ENCODE measurements around the gene B3GALT6.

Gene B3GALT6

DNA sequence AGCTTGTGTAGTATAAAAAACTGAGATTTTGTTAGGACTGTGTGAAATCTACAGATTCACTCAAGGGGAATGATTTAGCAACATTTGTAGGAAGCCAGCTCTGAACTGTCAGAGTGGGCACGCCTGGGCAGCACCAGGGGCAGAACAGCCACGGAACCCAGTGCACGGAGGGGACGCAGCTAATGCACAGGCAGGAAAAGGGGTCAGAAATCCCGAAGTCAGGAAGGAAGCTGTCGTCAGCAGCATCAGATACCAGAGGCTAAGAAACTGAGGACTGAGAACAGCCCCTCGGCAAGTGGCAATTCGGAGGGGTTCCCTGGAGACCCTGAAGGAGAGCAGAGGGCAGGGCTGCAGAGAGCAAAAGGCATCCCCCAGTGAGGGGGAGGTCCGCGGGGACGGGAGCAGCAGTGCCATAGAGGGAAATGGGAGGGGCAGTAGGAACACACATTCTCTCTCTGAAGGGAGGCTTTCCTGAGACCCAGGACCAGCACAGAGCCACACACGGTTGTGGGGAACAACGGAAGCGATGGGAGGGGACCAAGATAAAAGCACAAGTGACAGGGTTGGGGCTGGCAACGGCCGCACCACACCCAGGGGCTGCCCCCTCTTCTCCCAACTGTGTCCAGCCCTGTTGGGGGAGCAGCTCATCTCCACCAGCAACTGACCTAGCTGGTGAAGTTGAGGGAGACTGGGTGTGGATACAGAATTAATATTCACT lies 29.0 kb downstream of the B3GALT6 start:
- DNase-seq (ENCODE audit: low read depth in 4 of 4, low spot score in 1 of 4), result no peak

DNA sequence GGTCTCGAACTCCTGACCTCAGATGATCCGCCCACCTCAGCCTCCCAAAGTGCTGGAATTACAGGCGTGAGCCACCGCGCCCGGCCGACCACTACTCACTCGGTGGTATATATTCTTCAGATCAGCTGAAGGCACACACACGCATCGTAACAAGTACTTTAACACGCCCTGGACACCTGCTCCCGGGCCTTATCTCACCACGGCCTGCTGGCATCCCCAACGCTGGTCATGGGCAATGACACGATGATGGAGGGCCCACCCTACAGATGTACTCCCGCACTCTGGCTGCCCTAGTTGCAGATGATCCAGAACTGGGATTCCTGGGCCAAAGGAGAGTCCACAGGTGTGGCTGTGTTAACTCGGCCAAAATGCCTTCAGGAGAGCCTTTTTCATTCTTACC lies 30.0 kb downstream of the B3GALT6 start:
- no peak for DNase-seq (ENCODE audit: low read depth in 4 of 4, low spot score in 1 of 4)

DNA sequence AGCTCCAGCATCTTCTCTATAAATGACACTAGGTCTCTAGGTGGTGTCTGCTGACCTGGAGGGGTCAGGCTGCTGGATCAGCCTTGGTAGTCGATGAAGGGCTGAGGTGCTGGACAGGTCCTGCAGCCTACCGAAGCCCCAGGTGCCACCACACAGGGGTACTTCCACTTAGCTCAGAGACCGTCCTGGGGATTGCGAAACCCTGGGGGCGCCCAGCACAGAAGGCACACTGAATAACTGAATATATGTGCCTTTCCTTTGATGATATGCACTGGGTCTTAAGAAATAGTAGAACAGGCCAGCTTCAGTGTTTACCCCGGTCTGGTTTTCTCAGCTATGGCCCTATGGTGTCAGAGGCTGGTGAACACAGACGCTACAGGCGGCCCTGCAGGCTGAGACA lies 30.7 kb downstream of the B3GALT6 start:
- DNase-seq (ENCODE audit: low read depth in 4 of 4, low spot score in 1 of 4), result no peak

DNA sequence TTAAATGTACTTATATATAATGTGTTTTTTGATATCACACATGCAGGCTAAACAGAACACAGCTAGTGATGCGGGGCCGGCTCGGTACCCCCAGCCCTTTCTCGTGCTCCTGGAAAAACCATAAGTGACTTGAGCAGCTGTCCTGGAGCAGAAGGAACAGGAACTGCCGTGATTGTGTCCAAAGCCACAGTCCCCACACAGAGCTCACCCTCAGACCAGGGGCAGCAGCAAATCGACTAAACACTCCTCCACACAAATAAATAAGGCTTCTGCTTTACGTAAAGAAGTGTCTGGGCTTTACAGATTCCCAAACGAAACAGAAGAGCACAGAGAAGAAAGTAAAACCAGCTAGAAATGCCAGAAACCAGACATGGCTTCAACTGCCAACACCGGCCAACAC lies 32.0 kb downstream of the B3GALT6 start:
- DNase-seq (ENCODE audit: low read depth in 4 of 4, low spot score in 1 of 4), result no peak

DNA sequence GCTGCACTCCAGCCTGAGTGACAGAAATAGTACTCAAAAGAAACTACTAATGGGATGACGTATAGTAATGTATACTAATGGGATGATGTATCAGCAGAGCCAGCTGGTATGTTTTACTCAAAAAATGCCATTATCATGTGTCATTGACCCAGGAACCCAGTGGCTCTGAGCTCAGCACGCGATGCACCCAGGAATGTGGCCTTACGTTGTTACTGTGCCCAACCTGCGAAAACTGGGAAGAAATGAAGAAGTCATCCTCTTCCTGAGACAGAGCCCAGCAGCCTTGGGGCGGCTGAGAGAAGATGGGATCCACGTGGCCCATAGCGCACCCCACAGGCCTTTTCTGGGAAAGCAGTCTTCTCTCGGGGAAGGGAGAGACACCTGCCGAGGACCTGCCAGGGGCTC lies 32.8 kb downstream of the B3GALT6 start:
- no peak for DNase-seq (ENCODE audit: low read depth in 4 of 4, low spot score in 1 of 4)

DNA sequence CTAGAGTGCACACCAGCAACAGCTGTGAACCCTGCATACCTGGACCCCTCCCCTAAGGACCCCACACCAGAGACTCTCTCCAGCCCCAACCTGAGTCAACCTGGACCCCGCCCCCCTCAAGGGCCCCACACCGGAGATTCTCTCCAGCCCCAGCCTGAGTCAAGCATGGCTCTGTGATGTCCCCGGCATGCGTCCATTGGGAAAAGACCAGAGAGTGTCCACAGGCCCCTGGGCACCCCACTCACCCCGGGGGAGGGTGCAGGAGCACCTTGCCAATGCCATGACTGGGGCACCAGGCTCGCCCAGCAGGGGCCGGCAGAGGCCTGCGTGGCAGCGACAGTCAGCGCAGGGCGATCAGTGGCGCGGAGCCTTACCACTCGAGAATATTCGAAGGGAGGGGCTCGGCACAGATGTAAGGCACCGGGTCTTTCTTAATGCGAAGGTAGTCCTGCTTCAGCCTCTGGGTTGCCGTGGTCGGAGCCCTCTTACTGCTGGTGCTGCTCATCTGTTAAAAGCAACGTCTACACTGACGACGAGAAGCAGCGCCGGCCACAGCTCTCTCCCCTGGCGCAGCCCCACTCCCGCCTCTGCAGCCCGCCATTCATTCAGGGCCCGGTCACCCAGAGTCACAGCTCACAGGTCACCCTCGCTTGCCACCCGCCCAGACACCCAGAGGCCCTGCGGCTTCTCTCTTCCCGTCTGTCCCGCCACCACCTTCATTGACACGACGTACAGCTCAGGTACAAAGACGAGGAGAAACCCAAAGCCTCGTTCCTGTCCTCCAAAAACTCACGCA lies 35.6 kb downstream of the B3GALT6 start:
- no peak for DNase-seq (ENCODE audit: low read depth in 4 of 4, low spot score in 1 of 4)

DNA sequence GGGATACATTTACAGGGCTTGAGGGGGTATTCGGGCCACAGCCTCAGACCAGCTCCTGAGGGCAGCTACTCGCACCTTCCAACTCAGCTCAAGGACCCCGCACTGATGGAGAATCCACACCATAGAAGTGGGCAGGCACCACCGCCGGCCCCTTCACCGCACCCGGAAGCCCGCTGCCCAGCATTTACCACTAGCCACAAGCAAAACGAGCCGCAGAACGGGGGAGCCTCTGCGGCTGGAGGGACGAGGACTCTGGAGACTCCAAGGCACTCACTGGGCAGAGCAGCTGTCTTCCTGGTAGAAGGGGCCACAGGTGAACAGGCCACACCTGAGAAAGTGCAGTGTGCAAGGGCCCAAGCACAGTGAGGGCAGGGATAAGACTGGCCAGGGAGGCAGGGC lies 36.2 kb downstream of the B3GALT6 start:
- no peak for DNase-seq (ENCODE audit: low read depth in 4 of 4, low spot score in 1 of 4)

DNA sequence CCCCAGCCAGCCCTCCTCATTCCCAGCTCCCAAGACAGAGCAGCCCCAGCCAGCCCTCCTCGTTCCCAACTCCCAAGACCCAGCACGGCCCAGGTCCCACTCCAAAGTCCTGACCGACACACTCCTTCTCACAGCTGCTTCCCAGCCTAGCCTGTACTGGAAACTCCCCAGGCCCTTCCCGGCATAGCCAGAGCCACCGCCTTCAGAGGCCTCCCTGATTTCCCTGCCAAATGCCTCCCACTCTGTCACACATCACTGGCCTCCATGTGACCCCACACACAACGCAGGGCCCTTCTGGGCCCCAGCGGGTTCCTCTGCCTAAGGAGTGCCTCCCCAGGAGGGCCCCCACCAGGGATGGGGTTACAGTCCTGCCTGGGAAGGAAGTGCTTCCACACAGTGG lies 38.8 kb downstream of the B3GALT6 start:
- DNase-seq (ENCODE audit: low read depth in 4 of 4, low spot score in 1 of 4), result no peak

DNA sequence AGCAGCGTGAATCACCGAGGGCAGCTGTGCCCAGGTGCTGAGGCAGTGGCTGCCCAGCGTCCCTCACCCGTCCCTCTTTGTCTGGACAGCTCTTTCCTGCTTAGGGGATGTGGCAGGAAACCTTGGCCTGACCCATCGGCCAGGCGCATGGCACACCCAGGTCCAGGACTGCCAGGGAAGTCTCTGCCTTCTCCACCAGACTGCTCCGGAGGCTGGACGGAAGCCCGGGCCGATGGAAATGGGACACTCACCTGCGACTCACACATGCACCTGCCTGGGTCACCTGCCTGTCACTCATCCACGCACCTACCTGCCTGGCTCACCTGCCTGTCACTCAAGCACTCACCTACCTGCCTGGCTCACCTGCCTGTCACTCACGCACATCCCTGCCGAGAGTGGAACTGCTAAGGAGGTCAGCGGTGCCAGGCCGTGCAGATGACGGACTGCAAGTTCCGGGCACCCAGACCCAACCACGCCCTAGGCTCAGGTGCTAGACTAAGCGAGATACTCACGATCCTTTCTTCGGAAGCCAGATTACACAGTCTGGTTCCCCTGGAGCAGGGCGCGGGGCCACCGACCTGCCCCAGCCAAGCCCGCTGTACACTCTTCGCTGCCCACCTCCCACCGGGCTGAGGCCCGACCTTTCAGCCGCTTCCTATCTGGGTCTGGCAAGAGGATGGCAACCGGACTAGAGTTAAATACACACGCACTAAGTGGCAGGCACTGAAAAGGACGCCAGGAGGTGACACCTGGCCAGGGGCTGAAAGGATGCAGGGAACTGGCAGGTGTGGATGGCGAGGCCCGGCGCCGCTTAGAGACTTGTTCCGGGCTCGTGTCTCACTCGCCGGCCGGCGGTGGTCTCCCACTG lies 40.5 kb downstream of the B3GALT6 start:
- no peak for DNase-seq (ENCODE audit: low read depth in 4 of 4, low spot score in 1 of 4)

DNA sequence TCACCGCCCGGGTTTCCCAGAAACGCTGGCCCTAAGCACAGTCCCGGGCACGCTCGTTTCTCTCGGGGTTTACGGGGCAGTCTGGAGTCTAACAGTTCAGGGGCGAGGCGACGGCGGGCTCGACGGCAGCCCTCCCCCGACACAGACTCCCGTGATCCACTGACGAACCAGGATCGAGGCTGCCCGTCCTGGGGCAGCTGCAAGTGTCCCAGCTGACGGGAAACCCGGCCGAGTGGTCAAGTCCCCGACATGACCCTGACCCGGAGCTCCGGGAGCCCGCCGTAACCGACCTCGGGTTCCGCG lies 41.1 kb downstream of the B3GALT6 start:
- DNase-seq (ENCODE audit: low read depth in 4 of 4, low spot score in 1 of 4), result no peak

DNA sequence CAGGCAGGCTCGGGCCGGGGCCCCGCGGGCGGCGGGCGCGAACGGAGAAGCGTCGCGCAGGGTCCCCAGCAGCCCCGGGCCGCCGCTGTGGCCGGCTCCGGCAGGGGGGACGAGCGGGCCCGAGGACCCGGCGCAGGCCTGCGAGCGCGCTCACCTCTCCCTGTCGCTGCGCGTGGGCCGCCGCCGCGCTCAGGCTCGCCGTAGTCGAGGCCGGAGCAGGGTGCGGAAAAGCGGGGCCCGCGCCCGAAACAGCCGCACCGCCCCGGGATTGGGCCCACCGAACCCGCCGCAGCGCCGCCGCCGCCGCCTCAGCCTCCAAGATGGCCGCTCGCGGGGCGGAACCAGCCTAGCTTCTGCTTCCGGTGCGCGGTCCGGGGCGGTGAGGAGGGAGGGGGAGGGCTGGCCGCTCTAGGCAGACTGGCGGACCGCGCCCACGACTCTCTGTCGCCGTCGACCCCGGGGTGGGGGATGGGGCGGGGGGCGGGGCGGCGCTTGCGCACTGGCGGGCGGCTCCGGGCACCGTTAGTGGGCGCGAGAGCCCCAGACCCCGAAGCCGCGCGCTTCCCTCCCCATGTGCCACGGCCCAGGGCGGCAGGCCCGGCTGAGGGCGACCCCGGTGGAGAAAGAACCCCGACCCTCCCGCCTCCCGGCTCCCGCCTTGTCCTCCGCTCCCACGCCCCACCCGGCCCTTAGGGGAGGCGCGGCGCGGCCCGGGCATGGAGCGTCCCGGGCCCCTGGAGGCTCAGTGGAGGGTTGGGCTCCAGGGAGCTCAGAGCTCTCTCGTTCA lies 41.7 kb downstream of the B3GALT6 start, which contains the start of gene UBE2J2:
UBE2J2 (minus strand) TSS at position 343 of the 787 bp plus-strand sequence. CDS start 5,862 bp downstream, outside the sequence.
- DNase-seq (ENCODE audit: low read depth in 4 of 4, low spot score in 1 of 4), result peak; percentile 86 to 94 (median 90)

DNA sequence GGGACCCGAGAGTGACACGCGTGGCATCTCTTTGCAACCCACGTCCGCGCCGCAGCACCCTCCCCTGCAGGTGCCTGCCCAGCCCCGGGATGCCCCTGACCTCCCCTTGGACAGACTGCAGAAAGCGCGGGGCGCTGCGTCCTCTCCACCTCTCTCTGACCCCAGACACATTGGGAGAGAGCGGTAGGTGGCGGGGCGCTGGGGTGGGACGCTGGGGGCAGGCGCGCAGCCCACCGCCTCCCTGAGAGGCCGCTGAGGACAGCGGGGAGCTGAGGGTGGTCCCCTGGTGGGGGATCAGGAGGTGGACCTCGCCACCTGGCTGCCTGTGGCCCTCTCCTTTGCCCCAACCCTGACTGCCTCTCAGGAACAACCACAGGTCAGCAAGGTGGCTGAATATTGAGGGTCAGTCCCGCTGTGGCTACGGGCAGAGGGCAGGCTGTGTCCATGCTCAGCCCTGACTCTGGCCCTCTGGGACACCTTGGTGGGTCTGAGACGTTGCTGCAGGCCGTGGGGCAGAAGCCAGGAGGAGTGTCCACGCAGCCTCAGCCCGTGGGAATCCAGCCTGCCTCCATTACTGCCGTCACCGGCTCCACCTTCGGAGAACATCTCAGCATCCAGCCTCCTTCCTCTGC lies 42.4 kb downstream of the B3GALT6 start:
- DNase-seq (ENCODE audit: low read depth in 4 of 4, low spot score in 1 of 4), result no peak

DNA sequence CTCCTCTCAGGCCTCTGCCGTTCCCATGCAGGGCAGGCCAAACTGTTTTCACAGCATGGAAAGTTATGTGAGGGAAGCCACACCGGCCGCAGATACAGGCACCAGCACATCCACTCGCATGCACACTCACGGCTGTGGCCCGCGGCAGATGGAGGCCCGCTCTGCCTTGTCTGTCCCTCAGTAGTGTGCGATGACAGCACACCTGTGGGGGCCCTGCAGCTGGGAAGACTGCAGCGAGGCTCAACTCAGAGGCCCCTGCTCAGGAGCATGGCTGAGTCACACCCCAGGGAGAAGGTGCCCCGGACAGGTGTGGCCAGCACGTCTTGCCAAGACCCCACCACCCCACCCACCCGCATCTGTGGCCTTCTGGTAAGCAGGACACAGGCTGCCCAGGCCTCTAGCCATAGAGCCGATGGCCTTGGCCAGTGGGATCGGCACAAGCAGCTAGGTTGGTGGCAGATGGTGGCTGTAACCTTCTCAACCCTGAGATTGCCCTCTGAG lies 42.9 kb downstream of the B3GALT6 start:
- DNase-seq (ENCODE audit: low read depth in 4 of 4, low spot score in 1 of 4), result no peak

DNA sequence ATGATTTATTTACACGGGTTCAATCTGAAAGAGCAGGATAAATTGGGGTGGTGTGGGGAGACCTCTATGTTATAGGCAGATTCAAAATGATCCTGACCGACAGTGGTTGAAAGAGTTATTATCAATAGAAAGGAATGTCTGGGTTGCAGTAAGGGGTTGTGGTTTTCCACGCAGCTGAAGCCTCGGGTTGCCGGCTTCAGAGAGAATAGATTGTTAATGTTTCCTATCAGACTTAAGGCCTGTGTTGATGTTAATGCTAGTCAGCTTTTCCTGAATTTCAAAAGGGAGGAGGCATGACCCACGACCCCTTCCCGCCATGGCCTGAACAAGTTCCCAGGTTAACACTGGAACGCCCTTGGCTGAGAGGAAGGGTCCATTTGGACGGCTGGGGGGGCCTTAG lies 43.8 kb downstream of the B3GALT6 start:
- DNase-seq (ENCODE audit: low read depth in 4 of 4, low spot score in 1 of 4), result no peak

DNA sequence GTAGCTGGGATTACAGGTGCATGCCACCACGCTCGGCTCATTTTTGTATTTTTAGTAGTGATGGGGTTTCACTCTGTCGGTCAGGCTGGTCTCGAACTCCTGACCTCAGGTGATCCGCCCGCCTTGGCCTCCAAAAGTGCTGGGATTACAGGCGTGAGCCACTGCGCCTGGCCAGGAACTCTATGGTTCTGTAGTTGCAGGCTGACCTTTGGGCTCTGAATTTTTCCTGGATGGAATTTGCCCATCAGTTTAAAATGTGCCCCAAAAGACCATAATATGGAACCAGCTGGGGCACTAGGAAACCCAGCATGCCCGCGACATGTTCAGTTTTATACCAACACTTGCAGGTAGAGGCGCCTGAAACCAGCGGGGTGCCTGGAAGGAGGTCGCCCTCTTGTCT lies 46.6 kb downstream of the B3GALT6 start:
- DNase-seq (ENCODE audit: low read depth in 4 of 4, low spot score in 1 of 4), result no peak

DNA sequence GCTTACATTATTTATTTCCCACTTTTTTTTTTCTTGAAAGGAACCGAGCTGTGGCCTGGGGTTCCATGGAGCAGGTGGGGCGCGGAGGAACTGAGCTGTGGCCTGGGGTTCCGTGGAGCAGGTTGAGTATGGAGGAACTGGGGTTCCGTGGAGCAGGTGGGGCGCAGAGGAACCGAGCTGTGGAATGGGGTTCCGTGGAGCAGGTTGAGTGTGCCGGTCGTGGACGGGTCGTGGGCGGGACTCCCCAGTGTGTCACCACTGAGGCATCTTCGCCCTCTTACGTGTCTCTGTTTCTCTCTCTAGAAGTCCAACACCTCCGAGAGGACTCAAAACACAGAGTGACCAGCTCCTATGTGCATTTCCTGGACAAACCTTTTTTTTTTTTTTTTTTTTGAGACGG lies 47.0 kb downstream of the B3GALT6 start:
- no peak for DNase-seq (ENCODE audit: low read depth in 4 of 4, low spot score in 1 of 4)

DNA sequence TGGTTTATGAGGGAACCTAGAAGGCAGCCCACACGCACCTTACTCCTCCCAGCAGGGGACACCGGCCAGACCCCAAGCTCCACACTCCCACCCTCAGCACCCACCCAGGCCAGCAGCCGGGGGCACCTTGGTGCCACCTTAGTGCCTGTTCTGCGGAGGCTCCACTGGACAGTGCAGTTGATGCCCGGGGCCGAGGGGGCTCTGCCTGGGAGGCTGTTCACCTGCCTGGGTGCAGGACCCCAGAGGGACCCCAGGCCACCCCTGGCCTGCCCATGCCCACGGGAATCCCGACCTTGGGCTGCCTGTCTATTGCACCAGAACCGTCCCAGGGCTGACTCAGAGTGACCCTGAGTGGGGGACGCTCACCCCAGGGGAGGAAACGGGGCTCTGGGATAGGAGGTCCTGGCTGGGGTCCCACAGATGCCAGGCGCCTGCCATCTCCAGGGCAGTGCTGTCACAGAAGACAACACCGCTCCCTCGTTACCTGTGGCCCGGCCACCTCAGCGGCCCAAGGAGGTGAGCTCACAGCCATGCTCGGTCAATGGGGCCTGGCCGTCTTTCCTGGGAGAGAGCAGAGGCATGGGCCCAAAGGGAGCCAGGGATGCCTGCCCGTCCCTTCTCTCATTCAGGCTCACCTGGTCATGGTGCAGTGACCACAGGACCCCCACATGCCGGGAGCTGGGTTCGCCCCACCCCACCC lies 48.9 kb downstream of the B3GALT6 start:
- no peak for DNase-seq (ENCODE audit: low read depth in 4 of 4, low spot score in 1 of 4)

DNA sequence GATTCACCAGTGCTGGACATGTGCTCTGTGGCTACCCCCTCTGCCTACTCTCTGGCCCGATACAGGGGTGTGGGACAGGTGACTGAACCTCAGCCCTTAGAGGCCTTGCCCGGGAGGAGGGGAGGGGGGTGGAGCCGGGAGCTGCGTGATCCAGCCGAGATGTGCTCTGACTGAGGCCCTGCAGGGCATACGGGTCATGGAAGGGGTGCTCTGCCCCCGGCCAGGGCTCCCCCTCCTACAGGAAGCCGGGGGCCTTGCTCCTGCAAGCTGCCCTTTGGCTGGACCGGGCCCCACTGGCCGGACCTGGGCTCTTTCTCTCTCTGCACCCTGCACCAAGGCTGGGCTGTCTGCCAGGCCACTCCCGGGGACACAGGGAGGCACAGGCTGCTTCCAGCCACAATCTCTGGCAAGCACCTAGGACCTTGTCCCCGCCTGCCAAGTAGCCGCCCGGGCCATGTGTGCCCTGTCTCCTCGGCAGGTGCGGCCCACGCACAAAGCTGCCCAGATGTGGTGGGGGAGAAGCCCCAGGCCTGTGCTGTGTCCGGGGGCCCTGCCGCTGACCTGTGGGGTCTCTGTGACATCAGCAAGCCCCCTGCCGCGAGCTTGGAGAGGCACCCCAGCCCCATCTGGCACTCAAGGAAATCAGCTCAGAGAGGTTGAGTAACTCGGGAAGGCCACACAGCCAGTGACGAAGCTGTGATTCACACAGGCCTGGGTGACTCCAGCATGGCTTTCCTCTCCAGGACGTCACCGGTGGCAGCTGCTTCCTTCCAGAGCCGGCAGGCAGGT lies 49.7 kb downstream of the B3GALT6 start:
- DNase-seq (ENCODE audit: low read depth in 4 of 4, low spot score in 1 of 4), result no peak

DNA sequence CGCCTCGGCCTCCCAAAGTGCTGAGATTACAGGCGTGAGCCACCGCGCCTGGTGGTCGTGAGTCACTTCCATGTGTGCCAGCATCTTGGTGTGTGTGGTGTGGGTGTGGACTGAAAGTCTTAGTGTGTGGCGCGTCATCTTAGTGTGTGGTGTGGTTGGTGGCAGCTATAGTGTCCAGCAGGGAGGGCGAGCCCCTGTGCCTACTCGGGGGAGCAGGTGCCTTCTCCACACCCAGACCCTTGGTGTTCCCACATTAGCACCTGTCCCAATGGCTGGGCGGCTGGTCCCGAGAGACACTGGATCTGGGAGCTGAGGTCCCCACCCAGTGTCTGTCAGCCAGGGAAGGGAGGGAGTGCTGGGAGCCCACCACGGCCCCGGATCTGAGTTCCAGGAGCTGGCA lies 51.0 kb downstream of the B3GALT6 start:
- no peak for DNase-seq (ENCODE audit: low read depth in 4 of 4, low spot score in 1 of 4)
